ENCODE data around the gene ITGA4.

Gene ITGA4

DNA sequence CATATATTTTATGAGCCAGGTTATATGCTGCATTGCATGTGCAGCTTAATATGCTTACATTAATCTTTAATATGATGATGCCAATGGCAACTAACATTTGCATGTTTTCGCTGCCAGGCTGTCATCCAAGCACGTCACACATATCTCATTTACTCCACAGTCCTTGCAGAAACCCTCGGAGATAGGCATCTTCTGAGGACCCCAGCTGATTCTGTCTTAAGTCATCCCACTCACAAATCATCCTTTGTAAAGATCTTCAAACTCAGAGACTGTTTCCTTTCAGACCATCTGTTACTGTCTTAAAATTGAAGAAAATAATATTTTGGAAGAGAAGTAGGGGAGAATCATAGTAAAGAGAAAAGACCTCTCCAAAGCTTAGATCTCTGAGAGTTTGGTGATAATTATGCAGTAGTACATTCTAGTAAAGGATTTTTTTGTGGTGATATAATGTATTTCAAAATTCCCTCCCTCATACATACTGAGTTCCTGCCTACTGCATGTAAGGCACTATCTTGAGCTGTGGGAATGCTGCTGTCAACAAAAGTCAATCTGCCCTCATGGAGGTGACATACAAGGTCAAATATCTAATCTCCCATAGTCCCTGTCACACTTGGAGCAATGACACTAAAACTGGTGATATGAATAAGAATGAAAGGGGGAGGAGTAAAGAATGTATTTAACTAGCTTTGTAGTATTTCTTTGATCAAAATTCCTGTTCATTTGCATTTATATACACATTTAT, 11.0 kb downstream of the ITGA4 start:
- Mint-ChIP-seq H3K4me1 (peaks cover 91% of the 10 kb centered on the region), H3K4me3 (peak overlapping the region in 1 of 2 donors; percentile 49), H3K27me3 (no peaks in the 10 kb centered on the region), H3K27ac (peak overlapping the region in 1 of 2 donors; percentile 55), H3K9me3 (no peaks in the 10 kb centered on the region)
- DNase-seq, result no peak
- ATAC-seq, result no peak

- H3K4me1 Mint-ChIP-seq, result peaks cover 91% of the 10 kb centered on the region
- H3K4me3 Mint-ChIP-seq, result peak overlapping the region in 1 of 2 donors; percentile 49
- H3K9me3 Mint-ChIP-seq, result no peaks in the 10 kb centered on the region
- DNase-seq (no peak), ATAC-seq (no peak)
- no peaks in the 10 kb centered on the region for H3K27me3 Mint-ChIP-seq
- peak overlapping the region in 1 of 2 donors; percentile 75 for H3K27ac Mint-ChIP-seq
Observed at GRCh38 chr2:181468811-181469210, 11.6 kb downstream of the ITGA4 start.

DNA sequence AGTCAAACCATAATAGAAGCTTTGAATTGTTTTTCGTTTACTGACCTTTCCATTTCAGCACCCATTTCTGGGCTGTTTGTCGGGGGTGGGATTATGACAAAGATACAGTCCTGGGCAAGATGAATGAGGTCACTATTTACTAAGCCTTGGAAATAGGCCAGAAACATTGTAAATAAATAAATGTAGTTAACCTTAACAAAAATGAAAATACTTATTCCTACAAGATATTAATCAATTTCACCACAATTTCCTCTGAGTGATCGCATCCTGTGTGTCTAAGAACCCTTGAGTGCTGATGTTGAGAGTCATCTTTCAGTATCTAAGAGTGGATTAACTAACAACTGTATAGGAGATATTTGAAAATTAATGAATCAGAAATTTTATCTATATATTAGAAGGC, 14.0 kb downstream of the ITGA4 start:
- Mint-ChIP-seq H3K27me3 (no peaks in the 10 kb centered on the region), H3K27ac (peak overlapping the region in 1 of 2 donors; percentile 72), H3K9me3 (no peaks in the 10 kb centered on the region), H3K4me1 (peaks cover 75% of the 10 kb centered on the region), H3K4me3 (peak overlapping the region; percentile 68 to 70)
- ATAC-seq, result peak; percentile 64
- no peak for DNase-seq

GRCh38 chr2:181471783-181472182, 14.6 kb downstream of the ITGA4 start:
- Mint-ChIP-seq H3K4me1 (peaks cover 79% of the 10 kb centered on the region), H3K9me3 (no peaks in the 10 kb centered on the region), H3K27ac (peak overlapping the region; percentile 2 to 72), H3K27me3 (no peaks in the 10 kb centered on the region), H3K4me3 (peak overlapping the region in 1 of 2 donors; percentile 58)
- peak in 1 of 2 donors; percentile 37 for DNase-seq
- peak; percentile 89 for ATAC-seq

DNA sequence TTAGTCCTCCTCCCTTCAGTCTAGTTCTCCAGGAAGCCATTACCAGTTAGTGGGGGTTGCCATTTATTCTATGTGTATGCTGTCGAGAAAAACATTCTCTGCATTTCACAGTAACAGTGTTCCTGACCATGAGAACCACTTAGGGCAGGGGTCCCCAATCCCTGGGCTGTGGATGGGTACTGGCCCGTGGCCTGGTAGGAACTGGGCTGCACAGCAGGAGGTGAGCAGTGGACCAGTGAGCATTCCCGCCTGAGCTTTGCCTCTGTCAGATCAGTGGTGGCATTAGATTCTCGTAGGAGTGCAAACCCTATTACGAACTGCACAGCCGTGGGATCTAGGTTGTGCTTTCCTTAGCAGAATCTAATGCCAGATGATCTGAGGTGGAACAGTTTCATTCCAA, 15.8 kb downstream of the ITGA4 start:
- Mint-ChIP-seq H3K4me3 (peak overlapping the region in 1 of 2 donors; percentile 2), H3K9me3 (no peaks in the 10 kb centered on the region), H3K27me3 (no peaks in the 10 kb centered on the region), H3K27ac (no peak overlapping the region), H3K4me1 (peaks cover 74% of the 10 kb centered on the region)
- DNase-seq (no peak), ATAC-seq (no peak)

DNA sequence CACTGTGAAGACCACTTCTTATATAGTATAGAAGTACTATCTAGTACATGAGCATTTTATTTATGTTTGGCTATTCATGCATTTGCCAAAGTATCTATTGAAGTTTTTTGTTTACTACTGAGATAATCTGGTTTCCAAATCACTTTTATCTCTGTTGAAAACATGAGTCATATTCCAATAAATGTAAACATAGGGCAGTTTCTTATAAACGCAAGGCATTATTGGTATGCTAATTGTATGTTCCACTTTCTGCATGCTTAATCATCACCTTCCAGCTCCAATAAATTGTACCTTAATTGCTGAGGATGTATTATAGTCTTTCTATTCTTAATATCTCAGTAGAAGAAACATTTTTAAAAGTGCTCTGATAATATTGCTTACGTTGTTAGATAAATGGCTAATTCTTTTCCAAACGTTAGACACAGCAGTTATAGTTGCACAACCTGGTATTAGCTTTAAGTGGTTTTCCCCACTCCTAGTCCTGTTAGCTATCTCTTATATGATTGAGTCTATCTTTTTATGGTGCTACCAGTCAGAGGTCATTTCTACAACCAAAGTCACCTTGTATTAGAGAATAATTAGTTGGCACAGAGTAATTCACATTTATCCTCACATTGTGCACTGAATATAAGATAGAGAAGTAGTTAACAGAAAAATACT, 17.2 kb downstream of the ITGA4 start:
- DNase-seq, result no peak
- peaks cover 61% of the 10 kb centered on the region for H3K4me1 Mint-ChIP-seq
- H3K27ac Mint-ChIP-seq, result no peak overlapping the region

GRCh38 chr2:181483211-181483610, 26.0 kb downstream of the ITGA4 start:
- no peak overlapping the region for H3K4me3 Mint-ChIP-seq
- H3K27me3 Mint-ChIP-seq, result no peaks in the 10 kb centered on the region
- H3K27ac Mint-ChIP-seq, result no peak overlapping the region
- ATAC-seq, result no peak
- H3K4me1 Mint-ChIP-seq, result peaks cover 5% of the 10 kb centered on the region
- no peak for DNase-seq
- no peaks in the 10 kb centered on the region for H3K9me3 Mint-ChIP-seq

More for the DNA sequence above, 17.2 kb downstream of the ITGA4 start:
- H3K4me3 Mint-ChIP-seq, result no peak overlapping the region
- H3K27me3 Mint-ChIP-seq, result no peaks in the 10 kb centered on the region
- H3K9me3 Mint-ChIP-seq, result no peaks in the 10 kb centered on the region
- no peak for ATAC-seq

- no peak overlapping the region for H3K4me3 Mint-ChIP-seq
- no peaks in the 10 kb centered on the region for H3K27me3 Mint-ChIP-seq
- no peak for DNase-seq
- H3K27ac Mint-ChIP-seq, result peak overlapping the region in 1 of 2 donors; percentile 31
- no peak for ATAC-seq
- peaks cover 9% of the 10 kb centered on the region for H3K4me1 Mint-ChIP-seq
- no peaks in the 10 kb centered on the region for H3K9me3 Mint-ChIP-seq
Observed at GRCh38 chr2:181483876-181484275, 26.7 kb downstream of the ITGA4 start.

DNA sequence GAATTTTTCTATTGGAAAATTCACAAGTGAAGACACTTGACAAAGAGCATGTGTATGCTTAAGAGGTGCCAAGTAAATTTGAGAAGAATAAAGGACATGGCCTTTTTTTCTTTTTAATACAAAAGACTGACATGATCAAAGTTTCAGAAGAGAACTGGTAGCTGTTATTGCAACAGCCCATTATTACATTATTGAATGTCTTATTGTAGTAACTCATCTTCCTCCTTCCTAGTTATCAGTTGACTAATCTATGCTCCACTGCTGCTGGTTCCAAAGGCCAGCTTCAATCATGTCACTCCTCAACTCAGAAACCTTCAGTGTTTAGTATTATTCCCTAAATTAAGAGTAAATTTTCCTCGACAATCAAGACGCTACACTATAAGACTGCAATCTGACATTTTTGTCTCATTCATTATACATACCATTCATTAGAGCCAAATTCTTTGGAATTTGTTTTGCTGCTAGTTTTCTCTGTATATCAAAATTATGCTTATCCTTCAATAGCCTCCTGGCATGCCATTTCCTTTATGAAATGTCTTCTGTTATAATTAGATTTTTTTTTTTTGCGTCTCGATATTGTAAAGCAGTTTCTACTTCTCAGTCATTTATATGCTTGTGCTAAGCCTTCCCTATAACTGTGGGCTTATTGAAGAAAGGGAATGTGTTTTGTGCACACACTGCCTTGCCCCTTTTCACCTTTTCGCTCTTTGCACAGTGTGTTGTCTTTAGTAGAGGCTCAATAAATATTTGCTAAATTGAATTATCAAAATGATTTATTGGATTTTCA, 27.9 kb downstream of the ITGA4 start:
- Mint-ChIP-seq H3K9me3 (no peaks in the 10 kb centered on the region), H3K4me3 (no peak overlapping the region), H3K27ac (no peak overlapping the region), H3K4me1 (peaks cover 11% of the 10 kb centered on the region), H3K27me3 (no peaks in the 10 kb centered on the region)
- no peak for ATAC-seq
- no peak for DNase-seq

- H3K4me3 Mint-ChIP-seq, result no peak overlapping the region
- no peak for ATAC-seq
- H3K27ac Mint-ChIP-seq, result no peak overlapping the region
- no peak for DNase-seq
- H3K4me1 Mint-ChIP-seq, result peaks cover 11% of the 10 kb centered on the region
- H3K27me3 Mint-ChIP-seq, result no peaks in the 10 kb centered on the region
- H3K9me3 Mint-ChIP-seq, result no peaks in the 10 kb centered on the region
Observed at GRCh38 chr2:181485638-181485946, 28.4 kb downstream of the ITGA4 start.

DNA sequence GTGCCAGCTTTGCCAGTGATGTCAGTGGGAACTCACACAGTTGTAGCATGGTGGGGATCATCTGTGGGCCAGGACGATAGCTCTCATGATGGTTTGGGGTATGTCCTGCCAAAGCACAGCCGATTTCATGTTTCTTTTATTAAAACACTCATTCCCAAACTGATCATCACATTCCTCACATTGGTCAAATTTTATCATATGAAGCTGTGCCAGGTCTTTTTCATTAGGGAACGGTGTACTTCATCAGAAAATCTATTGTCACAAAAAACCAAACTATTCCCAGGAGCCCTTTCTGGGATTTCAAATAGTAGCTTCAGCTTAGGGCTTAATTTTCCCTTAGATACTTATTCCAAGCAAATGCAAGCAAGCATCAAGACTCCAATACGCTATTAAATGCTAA, 42.0 kb downstream of the ITGA4 start:
- no peak overlapping the region for H3K27ac Mint-ChIP-seq
- H3K4me3 Mint-ChIP-seq, result no peak overlapping the region
- ATAC-seq, result no peak
- H3K4me1 Mint-ChIP-seq, result no peaks in the 10 kb centered on the region
- H3K27me3 Mint-ChIP-seq, result no peaks in the 10 kb centered on the region
- DNase-seq, result no peak
- no peaks in the 10 kb centered on the region for H3K9me3 Mint-ChIP-seq

GRCh38 chr2:181500201-181500600, 43.0 kb downstream of the ITGA4 start:
- DNase-seq, result no peak
- Mint-ChIP-seq H3K27ac (no peak overlapping the region), H3K4me3 (no peak overlapping the region), H3K27me3 (no peaks in the 10 kb centered on the region), H3K4me1 (no peaks in the 10 kb centered on the region), H3K9me3 (no peaks in the 10 kb centered on the region)
- no peak for ATAC-seq

DNA sequence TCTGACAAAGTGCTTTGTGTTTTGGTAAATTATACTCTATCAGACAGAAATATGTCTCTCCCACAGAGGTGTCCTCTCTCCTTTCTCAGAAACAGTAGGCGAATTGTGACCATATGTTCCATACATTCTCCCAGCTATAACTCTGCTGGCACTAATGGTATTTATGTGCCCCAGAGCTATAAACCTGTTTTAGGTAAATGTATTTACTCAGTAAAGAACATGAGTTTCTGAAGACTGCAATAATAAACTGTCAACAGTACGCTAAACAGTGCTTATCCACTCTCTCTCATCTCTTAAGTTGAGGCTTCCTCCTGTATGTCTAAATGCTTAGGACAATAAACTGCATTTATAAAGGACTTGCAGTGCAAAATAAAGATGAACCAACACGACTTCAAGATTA, 58.5 kb downstream of the ITGA4 start:
- DNase-seq (no peak), ATAC-seq (no peak)
- Mint-ChIP-seq H3K4me3 (no peak overlapping the region), H3K4me1 (peaks cover 31% of the 10 kb centered on the region), H3K9me3 (no peaks in the 10 kb centered on the region), H3K27ac (no peak overlapping the region), H3K27me3 (no peaks in the 10 kb centered on the region)

GRCh38 chr2:181516992-181517391, 59.8 kb downstream of the ITGA4 start:
- DNase-seq, result no peak
- no peak for ATAC-seq
- no peaks in the 10 kb centered on the region for H3K27me3 Mint-ChIP-seq
- H3K4me3 Mint-ChIP-seq, result no peak overlapping the region
- peaks cover 31% of the 10 kb centered on the region for H3K4me1 Mint-ChIP-seq
- no peak overlapping the region for H3K27ac Mint-ChIP-seq
- no peaks in the 10 kb centered on the region for H3K9me3 Mint-ChIP-seq

DNA sequence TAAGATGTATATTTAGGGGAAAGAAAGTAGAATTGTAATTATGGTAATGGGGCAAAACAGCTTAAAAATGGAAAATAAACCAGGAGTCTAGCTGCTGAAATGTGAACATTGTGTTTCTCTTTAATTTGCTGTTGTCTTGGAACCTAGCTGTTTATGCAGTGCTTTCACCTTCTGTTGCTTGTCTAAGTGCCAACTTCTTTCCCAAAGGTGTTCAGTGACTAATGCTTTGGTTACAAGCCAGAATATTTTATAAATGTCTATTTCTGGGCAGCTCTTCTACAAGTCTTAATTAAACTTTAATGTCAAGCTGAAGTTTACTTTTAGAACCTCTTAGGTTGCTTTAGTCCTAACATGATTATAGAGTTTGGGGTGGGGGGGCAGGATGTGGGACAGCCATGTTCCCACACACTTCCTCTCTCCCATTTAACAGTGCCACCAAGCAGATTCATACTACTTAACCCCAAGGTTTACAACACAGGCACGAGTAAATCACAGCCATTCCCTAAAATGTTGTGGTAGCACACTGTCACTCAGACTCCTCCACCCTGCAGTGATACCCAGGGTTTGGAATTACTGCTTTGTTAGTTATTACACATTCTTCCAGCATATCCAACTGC, 60.6 kb downstream of the ITGA4 start:
- Mint-ChIP-seq H3K4me1 (peaks cover 31% of the 10 kb centered on the region), H3K27ac (peak overlapping the region in 1 of 2 donors; percentile 14), H3K4me3 (no peak overlapping the region), H3K27me3 (no peaks in the 10 kb centered on the region), H3K9me3 (no peaks in the 10 kb centered on the region)
- no peak for DNase-seq
- ATAC-seq, result no peak

- H3K4me1 Mint-ChIP-seq, result peaks cover 26% of the 10 kb centered on the region
- ATAC-seq (no peak), DNase-seq (no peak)
- no peaks in the 10 kb centered on the region for H3K27me3 Mint-ChIP-seq
- H3K27ac Mint-ChIP-seq, result no peak overlapping the region
- H3K9me3 Mint-ChIP-seq, result no peaks in the 10 kb centered on the region
- no peak overlapping the region for H3K4me3 Mint-ChIP-seq
Observed at GRCh38 chr2:181520253-181520652, 63.1 kb downstream of the ITGA4 start.
